GOT3 (cell line): ENCODE results near the gene HIP1.
"Not testable (repeated sequence)": the region's sequence is repeated elsewhere in the genome, so short reads cannot be mapped to it uniquely, and the experiment has no call there.

Source experiments
- DNase-seq: peaks from one replicate; lab custom pipeline; 2025; ENCODE audit warnings: mixed read lengths; lab: John Stamatoyannopoulos, UW

HIP1 gene

DNA sequence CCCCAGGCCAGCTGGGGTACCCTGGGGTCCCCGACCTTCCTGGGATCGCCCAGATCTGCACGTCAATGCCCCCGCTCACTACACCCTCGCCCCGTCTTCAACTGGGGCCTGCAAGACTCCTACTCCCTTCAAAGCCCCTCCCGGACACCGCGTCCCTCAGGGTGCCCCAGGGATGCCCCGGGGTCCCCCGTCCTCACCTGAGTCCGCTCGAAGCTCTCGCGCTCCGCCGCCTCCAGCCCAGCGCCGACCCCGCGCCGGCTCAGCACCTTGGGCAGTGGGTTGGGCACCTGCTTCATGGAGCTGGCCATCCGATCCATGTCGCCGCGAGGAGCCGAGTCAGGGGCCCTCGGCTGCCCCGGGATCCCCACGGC is at the start of gene HIP1:
HIP1 (minus strand) TSS at position 338 of the 371 bp plus-strand sequence; CDS start at position 317, 21 bp downstream.
- no peak for DNase-seq

DNA sequence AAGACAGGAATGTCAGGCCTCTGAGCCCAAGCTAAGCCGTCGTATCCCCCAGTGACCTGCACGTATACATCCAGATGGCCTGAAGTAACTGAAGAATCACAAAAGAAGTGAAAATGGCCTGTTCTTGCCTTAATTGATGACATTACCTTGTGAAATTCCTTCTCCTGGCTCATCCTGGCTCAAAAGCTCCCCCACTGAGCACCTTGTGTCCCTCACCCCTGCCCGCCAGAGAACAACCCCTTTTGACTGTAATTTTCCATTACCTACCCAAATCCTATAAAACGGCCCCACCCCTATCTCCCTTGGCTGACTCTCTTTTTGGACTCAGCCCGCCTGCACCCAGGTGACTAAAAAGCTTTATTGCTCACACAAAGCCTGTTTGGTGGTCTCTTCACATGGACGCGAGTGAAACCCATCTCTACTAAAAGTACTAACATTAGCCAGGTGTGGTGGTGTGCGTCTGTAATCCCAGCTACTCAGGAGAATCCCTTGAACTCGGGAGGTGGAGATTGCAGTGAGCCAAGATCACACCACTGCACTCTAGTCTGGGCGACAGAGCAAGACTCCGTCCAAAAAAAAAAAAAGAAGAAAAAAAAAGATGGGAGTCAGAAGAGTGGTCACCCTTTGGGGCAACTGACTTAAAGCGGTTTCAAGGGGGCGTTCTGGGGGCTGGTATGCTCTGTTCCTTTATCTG is 49.6 kb upstream of the HIP1 start:
- DNase-seq, result not testable (repeated sequence)

DNA sequence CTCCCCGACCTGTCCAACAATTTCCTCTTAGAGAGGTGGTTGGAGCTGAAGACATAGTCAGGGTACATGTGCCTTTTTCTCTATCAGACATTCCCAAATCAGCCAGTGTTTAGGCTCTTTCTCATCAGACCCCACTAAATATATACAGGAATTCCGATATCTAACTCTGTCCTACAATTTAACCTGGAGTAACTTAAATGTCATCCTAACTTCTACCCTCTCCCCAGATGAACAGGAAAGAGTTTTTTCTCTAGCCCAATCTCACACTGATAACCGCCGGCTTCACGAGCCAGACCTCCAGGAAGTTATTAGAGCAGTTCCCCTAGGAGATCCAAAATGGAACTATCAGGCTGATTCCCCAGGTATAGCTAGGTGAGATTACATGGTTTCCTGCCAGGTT is 44.3 kb upstream of the HIP1 start:
- not testable (repeated sequence) for DNase-seq

DNA sequence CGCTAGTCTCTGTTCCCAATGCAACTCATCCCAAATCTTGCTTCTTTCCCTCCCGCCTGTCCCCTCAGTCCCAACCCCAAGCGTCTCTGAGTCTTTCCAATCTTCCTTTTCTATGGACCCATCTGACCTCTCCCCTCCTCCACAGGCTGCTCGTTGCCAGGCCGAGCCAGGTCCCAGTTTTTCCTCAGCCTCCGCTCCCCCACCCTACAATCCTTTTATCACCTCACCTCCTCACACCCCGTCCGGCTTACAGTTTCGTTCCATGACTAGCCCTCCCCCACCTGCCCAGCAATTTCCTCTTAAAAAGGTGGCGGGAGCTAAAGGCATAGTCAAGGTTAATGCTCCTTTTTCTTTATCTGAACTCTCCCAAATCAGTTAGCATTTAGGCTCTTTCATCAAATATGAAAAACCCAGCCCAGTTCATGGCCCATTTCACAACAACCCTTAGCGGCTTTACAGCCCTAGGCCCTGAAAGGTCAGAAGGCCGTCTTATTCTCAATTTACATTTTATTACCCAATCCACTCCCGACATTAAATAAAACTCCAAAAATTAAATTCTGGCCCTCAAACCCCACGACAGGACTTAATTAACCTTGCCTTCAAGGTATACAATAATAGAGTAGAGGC is 42.0 kb upstream of the HIP1 start:
- not testable (repeated sequence) for DNase-seq

DNA sequence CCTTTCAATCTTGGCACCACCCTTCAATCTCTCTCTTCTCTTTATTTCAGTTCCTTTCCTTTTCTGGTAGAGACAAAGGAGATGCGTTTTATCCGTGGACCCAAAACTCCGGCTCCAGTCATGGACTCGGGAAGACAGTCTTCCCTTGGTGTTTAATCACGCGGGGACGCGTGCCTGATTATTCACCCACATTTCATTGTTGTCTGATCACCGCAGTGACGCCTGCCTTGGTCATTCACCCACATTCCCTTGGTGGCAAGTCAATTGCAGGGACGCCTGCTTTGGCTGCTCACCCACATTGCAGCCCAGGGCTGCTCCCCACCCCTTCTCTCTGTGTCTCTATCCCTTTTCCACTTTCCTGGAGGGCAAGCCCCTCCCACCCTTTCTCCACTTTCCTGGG is 40.8 kb upstream of the HIP1 start:
- not testable (repeated sequence) for DNase-seq

DNA sequence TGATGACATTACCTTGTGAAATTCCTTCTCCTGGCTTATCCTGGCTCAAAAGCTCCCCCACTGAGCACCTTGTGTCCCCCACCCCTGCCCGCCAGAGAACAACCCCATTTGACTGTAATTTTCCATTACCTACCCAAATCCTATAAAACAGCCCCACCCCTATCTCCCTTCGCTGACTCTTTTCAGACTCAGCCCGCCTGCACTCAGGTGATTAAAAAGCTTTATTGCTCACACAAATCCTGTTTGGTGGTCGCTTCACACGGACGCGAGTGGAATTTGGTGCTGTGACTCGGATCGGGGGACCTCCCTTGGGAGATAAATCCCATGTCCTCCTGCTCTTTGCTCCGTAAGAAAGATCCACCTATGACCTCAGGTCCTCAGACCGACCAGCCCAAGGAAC is 40.3 kb upstream of the HIP1 start:
- not testable (repeated sequence) for DNase-seq

DNA sequence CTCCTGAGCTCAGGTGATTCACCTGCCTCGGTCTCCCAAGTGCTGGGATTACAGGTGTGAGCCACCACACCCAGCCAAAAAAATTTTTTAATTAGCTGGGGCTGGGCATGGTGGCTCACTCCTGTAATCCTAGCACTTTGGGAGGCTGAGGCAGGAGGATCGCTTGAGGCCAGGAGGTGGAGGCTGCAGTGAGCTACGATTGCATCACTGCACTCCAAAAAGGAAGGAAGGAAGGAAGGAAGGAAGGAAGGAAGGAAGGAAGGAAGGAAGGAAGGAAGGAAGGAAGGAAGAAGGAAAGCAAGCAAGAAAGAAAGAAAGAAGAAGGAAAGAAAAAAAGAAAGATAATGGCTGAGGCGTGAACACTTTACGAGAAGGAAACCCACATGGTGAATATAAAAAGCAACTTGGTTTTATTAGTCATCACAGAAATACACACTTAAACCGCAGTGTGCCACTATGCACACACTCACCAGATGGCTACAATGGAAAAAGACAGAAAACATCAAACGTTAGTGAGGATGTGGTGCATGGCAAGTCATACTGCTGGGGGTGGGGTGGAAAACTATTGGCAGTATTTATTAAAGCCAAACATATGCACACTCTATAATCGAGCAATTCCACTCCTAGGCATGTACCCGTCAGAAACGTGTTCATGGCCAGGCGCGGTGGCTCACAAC is 37.7 kb upstream of the HIP1 start:
- no peak for DNase-seq

DNA sequence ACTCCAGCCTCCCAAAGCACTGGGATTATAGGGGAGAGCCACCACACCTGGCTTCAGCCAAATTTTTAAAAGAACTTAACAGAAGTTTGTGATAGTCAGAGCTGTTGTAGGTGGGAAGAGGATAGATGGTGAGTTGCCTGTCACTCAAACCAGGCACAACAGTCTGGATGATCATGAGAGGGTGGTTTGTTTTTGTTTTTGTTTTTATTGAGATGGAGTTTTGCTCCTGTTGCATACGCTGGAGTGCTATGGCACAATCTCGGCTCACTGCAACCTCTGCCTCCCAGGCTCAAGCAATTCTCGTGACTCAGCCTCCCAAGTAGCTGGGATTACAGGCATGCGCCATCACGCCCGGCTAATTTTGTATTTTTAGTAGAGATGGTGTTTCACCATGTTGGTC is 35.2 kb upstream of the HIP1 start:
- not testable (repeated sequence) for DNase-seq

DNA sequence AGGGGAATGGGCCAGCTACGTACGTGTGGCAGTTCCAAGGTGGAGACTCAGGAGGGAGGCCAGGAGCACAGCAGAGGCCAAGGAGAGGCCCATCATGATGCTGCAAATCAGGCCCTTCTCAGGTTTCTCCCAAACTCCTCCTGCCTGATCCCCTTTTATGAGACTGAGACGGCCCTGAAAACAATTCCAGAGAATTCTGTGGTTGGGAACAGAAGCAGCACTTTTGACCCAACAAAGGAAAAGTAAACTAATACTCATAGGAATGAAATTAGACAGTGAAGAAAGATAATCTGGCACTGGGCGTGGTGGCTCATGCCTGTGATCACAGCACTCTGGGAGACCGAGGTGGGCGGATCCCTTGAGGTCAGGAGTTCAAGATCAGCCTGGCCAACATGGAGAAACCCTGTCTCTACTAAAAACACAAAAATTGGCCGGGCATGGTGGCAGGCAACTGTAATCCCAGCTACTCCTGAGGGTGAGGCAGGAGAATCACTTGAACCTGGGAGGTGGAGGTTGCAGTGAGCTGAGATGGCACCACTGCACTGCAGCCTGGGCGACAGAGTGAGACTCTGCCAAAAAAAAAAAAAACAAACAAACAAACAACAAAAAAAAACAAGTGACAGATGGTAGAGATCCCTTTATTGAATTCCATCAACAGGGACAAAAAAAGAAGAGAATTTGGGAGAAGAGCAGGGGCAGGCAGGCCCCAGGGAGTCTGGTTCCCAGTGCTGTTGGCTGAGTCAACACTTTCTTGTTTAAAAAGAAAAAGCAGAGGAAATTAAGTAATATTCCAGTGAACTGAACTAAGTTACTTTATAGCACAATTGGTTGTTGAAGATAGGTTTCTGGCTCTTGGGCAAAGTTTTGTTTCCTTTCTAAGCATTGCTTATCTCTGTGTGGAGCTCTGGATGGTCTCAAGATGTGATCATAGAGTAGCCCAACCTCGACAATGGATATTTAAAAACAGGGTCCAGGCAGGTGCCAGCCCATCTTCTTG is 33.6 kb upstream of the HIP1 start, which contains the start of gene CCL26:
CCL26 (minus strand) TSS at position 131 of the 997 bp plus-strand sequence; CDS start at position 96, 35 bp downstream.
- no peak for DNase-seq

DNA sequence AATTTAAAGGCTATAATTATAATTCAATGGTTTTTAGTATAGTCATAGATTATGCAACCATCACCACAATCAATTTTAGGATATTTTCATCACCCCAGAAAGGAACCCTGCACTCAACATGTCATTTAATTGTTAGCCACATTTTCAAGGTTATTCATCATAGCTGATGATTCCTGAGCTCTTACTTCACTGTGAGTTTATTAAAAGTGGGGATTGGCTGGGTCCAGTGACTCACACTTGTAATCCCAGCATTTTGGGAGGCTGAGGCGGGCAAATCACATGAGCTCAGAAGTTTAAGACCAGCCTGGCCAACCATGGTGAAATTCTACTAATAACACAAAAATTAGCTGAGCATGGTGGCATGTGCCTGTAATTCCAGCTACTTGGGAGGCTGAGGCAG is 32.5 kb upstream of the HIP1 start:
- DNase-seq, result no peak

DNA sequence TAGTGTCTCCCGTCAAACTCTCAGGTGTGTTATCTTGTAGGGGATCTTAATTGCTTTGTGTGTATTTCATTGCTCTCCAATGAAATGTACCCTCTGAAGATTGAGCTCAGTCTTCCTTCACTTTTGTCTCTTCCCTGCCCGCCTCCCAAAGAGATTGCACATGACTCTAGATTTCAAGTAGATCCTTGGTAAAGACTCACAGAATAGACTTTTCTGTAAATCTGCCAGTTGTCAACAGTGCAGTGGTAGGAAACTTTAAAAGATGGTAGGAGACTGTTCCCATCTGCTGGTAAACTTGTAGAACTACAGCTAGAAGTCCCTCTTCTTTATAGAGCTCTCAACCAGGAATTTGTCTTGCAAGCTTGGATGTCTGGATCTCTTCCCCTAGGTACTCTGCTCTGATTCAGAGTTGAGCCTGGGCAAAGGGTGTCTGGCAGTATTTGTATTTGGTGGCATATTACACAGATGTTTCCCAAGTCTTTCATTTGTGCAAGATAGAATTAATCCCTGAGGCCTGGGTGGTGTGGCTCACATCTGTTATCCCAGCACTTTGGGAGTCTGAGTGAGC is 23.7 kb upstream of the HIP1 start:
- no peak for DNase-seq

DNA sequence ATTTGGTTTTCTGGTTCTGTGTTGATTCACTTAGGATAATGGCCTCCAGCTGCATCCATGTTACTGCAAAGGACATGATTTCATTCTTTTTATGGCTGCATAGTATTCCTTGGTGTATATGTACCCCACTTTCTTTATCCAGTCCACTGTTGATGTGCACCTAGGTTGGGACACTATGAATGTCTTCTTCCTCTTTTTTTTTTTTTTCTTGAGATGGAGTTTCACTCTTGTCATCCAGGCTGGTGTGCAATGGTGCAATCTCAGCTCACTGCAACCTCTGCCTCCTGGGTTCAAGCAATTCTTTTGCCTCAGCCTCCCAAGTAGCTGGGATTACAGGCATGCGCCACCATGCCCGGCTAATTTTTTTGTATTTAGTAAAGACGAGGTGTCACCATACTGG is 23.1 kb upstream of the HIP1 start:
- not testable (repeated sequence) for DNase-seq

DNA sequence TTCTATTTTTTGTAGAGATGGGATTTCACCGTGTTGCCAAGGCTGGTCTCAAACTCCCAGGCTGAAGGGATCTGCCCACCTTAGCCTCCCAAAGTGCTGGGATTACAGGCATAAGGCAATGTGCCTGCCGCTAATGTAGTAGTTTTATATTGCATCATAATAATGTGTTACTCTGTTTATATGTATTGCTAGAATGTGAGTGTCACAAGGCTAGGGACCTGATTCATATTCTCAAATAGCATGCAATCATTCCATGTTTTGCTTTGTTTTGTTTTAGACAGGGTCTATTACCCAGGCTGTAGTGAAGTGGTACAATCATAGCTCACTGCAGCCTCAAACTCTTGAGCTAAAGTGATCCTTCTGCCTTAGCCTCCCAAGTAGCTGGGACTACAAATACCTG is 19.8 kb upstream of the HIP1 start:
- DNase-seq, result no peak

DNA sequence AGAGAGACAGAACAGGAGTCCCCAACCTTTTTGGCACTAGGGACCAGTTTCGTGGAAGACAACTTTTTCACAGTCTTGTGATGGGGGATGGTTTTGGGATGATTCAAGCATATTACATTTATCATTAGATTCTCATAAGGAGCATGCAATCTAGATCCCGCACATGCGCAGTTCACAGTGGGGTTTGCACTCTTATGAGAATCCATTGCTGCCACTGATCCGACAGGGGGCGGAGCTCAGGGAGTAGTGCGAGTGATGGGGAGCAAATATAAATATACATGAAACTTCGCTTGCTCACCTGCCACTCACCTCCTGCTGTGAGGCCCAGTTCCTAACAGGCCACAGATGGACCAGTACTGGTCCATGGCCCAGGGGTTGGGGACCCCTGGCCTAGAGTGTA is 19.1 kb upstream of the HIP1 start:
- no peak for DNase-seq

DNA sequence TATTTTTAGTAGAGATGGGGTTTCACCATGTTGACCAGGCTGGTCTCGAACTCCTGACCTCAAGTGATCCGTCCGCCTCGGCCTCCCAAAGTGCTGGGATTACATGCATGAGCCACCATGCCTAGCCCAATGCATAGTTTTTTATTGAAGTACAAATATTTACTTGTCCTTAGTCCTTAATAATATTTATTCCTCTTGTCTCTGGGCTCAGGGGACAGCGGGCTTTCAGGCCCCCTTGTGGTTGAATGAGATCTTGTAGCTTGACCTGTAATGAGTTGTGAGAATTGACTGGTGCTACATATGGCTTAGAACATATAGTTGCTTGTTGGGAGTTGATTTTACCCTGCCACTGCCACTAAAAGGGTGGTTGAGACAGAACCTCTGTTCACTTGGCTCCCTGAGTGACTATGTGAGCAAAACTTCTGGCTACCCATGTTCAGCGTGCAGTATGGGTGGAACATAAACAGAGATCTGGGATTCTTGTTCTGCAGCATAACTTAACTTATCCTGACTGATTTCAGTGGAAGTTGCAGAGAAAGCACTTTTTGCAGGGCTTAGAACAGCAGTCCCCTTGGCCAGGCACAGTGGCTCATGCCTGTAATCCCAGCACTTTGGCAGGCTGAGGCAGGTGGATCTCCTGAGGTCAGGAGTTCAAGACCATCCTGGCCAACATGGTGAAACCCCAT is 18.4 kb upstream of the HIP1 start:
- no peak for DNase-seq

DNA sequence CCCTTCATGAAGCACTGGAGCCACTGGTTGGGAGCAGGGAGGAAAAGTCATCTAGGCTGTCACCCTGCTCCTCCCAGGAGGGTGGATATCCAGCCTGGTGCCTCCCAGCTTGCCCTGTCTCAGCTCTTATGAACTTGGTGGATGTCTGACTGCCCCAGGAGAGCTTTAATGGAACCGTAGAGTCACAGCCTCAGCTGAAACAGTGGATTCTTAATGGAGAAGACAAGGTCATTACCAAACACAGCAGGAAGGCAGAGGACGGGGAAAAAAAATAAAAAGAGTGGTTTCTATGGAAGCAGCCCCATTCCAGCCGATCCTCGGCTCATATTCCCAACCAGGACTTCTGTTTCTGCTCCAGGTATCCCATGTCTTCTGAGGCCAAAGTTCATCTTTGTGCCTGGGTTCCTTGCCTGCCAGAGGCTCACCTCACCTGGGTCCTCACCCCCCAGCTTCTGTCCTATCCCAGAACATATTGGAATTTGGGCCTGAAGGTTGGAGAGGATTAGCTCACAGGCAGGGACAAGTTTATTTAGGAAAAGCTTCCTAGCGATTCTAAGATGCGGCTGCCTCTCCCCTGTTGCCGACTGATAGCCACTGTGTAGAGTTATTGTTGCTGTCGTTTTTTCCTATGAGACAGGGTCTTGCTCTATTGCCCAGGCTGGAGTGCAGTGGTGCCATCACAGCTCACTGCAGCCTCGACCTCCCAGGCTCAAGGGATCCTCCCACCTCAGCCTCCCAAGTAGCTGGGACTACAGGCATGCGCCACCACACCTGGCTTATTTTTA is 17.7 kb upstream of the HIP1 start:
- no peak for DNase-seq

DNA sequence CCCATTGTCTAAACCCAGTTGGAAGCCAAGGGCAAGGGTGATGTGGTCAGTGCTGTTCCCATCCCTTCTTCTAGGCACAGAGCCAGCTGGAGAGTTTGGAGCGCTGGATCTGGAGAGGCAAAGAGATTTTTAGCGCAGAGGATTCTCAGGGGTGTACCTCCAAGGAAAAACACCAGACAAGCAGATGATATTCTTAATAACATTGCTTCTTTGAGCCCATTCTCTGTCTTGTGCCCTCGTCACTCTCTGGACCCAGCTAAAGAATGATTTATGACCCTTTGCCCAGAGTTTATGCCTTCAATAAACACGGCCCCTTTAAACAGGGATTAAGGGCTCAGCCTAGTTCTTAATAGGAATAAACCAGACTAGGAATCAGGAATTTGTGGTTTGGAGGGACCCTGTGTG is 4.7 kb upstream of the HIP1 start:
- no peak for DNase-seq

DNA sequence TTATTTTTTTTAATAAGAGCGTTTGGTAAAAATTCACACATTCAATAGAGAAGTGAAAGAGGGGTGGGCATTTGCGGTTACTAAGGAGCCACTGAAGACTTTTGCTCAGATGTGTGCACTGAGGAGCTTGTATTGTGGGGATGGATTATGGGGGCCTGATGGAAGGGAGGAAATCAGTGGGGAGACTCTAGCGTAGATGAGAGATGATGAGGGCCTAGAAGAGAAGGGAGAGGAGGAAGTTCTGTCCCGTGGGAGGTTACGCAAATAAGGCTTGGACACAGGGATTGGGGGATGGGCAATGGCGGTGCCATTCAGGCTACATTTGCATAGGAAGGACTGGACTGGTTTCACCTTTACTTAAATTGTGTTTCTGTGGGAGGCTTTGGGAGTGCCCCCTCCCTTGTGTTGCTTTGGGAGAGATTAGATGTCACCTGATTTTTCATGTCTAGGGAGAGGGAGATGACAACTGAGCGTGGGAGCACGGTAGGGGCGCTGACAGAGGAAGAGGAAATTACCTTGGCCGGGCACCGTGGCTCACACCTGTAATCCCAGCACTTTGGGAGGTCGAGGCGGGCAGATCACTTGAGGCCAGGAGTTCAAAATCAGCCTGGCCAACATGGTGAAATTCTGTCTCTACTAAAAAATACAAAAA is 2.2 kb upstream of the HIP1 start:
- no peak for DNase-seq

DNA sequence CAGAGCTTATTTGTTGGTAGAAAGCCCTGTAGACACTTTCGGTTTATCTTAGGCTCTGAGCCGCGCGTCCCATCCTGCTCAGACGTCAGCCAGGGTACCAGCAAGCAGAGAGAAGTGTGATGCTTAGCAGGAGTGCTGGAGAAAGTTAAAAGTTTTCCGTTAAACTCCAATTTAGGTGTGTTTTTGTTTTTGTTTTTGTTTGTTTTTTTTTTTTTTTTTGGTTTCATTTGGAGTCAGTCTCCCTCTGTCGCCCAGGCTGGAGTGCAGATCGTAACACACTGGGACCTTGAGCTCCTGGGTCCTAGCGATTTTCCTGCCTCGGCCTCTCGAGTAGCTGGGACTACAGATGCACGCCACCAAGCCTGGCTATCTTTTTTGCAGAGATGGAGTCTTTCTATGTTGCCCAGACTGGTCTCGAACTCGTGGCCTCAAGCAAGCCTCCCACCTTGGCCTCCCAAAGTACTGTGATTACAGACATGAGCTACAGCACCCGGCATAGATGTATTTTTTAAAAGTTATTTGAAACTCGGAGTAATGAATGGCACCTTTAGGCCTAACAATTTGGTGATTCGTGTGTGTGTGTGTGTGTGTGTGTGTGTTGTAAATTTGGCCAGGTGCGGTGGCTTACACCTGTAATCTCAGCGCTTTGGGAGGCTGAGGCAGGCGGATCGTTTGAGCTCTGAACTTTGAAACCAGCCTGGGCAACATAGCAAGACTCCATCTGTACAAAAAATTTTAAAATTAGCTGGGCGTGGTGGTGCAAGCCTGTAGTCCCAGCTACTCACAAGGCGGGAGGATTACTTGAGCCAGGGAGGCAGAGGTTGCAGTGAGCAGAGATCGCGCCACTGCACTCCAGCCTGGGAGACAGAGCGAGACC is 1.3 kb upstream of the HIP1 start:
- DNase-seq, result no peak
